Measurements from ENCODE around the gene TAF15. TPM values are rescaled to one million over a fixed set of nuclear protein-coding genes. Genes with fewer than 3 reads are reported as not detected.

The TAF15 gene
- total and polyA plus RNA-seq, 12 donors, result 56.1 to 158 (median 130) TPM

DNA sequence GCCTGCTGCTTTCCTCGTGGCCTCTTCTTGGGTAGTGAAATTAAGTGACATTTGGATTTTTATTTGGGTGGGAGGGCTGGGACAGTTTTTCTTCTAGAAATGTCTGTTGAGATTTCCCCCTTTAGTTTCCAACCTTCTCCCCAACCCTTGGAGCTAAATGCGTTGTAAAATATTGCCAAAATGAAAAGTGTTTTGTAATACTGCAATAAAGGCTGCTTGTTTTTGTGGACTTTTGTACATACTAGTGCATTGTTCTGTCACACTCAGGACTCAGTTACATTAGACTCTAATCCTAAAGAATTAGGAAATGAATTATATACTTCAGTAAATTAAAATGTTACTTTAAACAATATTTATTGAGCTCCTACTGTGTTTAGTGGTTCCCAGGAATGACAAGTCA, 37.7 kb downstream of the TAF15 start:
- Histone ChIP-seq H3K9me3 (no peaks in the 10 kb centered on the region), H3K36me3 (peaks cover 0 to 97% (median 45%) of the 10 kb centered on the region in 9 donors), H3K4me1 (peaks cover 0 to 9% (median 0%) of the 10 kb centered on the region in 9 donors), H3K27ac (peak overlapping the region in 2 of 10 donors; percentile 25 to 45), H3K4me3 (no peak overlapping the region), H3K27me3 (no peaks in the 10 kb centered on the region)
- TF ChIP-seq, protein P1, sequence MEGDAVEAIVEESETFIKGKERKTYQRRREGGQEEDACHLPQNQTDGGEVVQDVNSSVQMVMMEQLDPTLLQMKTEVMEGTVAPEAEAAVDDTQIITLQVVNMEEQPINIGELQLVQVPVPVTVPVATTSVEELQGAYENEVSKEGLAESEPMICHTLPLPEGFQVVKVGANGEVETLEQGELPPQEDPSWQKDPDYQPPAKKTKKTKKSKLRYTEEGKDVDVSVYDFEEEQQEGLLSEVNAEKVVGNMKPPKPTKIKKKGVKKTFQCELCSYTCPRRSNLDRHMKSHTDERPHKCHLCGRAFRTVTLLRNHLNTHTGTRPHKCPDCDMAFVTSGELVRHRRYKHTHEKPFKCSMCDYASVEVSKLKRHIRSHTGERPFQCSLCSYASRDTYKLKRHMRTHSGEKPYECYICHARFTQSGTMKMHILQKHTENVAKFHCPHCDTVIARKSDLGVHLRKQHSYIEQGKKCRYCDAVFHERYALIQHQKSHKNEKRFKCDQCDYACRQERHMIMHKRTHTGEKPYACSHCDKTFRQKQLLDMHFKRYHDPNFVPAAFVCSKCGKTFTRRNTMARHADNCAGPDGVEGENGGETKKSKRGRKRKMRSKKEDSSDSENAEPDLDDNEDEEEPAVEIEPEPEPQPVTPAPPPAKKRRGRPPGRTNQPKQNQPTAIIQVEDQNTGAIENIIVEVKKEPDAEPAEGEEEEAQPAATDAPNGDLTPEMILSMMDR (IDR thresholded peaks at IDR 0.05), result no peak
- no peak for DNase-seq
- 76 to 84% methylated on average over 2 of the region's 2 CpGs for WGBS, 2 donors
- no peak for ATAC-seq
- intact Hi-C loops (cut with DNase I), result loop anchor here in 1 of 10 donors (5.0 kb wide), 1 partner anchor 300 kb away; no protein-coding TSS in a partner anchor

GRCh38 chr17:35847633-35848373, 38.5 kb downstream of the TAF15 start:
- TF ChIP-seq, protein P1 (IDR thresholded peaks at IDR 0.05), result no peak
- intact Hi-C loops (cut with DNase I), result loop anchor here in 1 of 10 donors (5.0 kb wide), 1 partner anchor 299 kb away; no protein-coding TSS in a partner anchor

DNA sequence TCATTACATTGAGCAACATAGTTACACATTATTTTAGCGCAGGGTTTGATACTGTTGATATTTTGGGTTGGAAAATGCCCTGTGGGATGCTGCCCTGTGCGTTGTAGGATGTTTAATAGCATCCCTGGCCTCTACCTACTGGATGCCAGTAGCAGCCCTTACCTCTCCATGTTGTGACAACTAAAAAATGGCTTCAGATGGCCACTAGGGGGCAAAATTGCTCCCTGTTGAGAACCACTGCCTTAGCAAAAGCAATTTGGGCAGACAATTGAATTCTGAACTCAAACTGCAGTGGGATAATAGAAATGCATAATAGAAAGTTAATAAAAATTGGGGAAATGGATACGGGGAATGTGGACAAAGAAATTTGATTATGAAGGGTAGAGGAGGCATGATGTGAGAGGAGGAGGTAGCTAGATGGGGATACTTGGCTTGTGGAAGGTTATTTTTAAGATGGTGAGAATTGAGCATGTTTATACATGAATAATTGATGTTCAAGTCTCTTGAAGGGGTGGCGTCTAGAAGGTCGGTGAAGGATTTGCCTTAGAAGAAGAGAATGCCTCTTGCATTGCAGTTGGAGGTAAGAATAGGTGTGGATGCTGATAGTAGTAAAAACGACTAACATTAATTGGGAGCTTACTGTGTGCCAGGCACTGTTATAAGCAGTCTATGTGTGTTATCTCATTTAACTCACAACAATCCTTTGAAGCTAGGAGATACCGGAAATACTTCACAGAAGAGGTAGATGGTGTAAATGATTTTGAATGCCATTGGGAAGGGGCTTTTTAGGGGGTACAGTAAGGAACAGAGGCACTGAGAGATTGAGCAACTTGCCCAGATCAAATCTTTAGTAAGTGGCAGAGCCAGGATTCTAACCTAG, 40.4 kb downstream of the TAF15 start:
- H3K4me1 ChIP-seq, result peaks cover 0 to 9% (median 0%) of the 10 kb centered on the region in 9 donors
- H3K27me3 ChIP-seq, result no peaks in the 10 kb centered on the region
- H3K4me3 ChIP-seq, result no peak overlapping the region
- TF ChIP-seq, protein P1 (IDR thresholded peaks at IDR 0.05), result peak; percentile 40 to 80 (median 76)
- DNase-seq (peak in 1 of 2 donors; percentile 38), ATAC-seq (peak in 5 of 8 donors; percentile 49 to 65 (median 58))
- no peak overlapping the region for H3K27ac ChIP-seq
- peaks cover 0 to 92% (median 19%) of the 10 kb centered on the region in 9 donors for H3K36me3 ChIP-seq
- intact Hi-C loops (cut with DNase I), result loop anchor here in 2 of 10 donors (5.0 to 10.0 kb wide), 2 partner anchors 95 to 298 kb away; partner anchors contain the start of gene LYZL6 (in 1 of the 2)
- whole genome bisulfite sequencing, 2 donors, result 72 to 76% methylated on average over 7 of the region's 7 CpGs
- no peaks in the 10 kb centered on the region for H3K9me3 ChIP-seq

More at GRCh38 chr17:35847633-35848373, 38.5 kb downstream of the TAF15 start:
- Histone ChIP-seq H3K9me3 (no peaks in the 10 kb centered on the region), H3K4me1 (peaks cover 0 to 9% (median 0%) of the 10 kb centered on the region in 9 donors), H3K36me3 (peaks cover 0 to 97% (median 37%) of the 10 kb centered on the region in 9 donors), H3K4me3 (no peak overlapping the region), H3K27ac (peak overlapping the region in 2 of 10 donors; percentile 25 to 45), H3K27me3 (no peaks in the 10 kb centered on the region)
- ATAC-seq (peak in 1 of 8 donors; percentile 49), DNase-seq (no peak)
- WGBS, 2 donors, result 73 to 77% methylated on average over 4 of the region's 4 CpGs

DNA sequence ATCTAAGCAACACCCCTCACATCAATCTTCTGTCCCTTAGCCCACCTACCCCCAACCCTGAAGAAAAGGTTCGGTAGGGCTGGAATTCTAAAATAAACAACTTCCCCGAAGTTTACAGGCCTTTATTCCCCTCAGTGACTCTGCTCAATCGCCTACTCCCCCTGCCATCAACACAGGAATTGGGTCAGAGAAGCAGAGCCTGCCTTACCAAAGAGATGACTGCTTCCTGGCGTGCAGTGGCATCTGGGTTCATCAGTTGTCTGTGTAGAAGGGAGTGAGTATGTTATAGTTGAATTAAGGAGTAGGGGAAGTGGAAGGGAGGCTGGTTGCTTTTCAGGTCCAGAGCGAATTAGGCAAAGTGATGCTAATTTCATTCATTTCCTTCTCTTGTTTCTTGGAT, 46.7 kb downstream of the TAF15 start:
- H3K27ac ChIP-seq, result no peak overlapping the region
- WGBS, 2 donors, result 79 to 84% methylated on average over 5 of the region's 5 CpGs
- TF ChIP-seq, protein P1 (IDR thresholded peaks at IDR 0.05), result no peak
- H3K4me3 ChIP-seq, result no peak overlapping the region
- intact Hi-C loops (cut with DNase I), result loop anchor here in 1 of 10 donors (10.0 kb wide), 1 partner anchor 89 kb away; the partner anchor contains the start of gene LYZL6
- peaks cover 0 to 47% (median 0%) of the 10 kb centered on the region in 9 donors for H3K36me3 ChIP-seq
- no peaks in the 10 kb centered on the region for H3K4me1 ChIP-seq
- H3K9me3 ChIP-seq, result no peaks in the 10 kb centered on the region
- no peak for ATAC-seq
- DNase-seq, result no peak
- H3K27me3 ChIP-seq, result no peaks in the 10 kb centered on the region

Measured in heart right ventricle (tissue), 16 donors.